ENCODE results near the gene CISD1.

CISD1 gene

GRCh38 chr10:58305821-58306220 is 36.9 kb downstream of the CISD1 start:
- TF ChIP-seq SIN3A (IDR thresholded peaks at IDR 0.05; ENCODE audit: borderline replicate concordance, insufficient read depth, low read length): no peak
- TF ChIP-seq, protein P1, sequence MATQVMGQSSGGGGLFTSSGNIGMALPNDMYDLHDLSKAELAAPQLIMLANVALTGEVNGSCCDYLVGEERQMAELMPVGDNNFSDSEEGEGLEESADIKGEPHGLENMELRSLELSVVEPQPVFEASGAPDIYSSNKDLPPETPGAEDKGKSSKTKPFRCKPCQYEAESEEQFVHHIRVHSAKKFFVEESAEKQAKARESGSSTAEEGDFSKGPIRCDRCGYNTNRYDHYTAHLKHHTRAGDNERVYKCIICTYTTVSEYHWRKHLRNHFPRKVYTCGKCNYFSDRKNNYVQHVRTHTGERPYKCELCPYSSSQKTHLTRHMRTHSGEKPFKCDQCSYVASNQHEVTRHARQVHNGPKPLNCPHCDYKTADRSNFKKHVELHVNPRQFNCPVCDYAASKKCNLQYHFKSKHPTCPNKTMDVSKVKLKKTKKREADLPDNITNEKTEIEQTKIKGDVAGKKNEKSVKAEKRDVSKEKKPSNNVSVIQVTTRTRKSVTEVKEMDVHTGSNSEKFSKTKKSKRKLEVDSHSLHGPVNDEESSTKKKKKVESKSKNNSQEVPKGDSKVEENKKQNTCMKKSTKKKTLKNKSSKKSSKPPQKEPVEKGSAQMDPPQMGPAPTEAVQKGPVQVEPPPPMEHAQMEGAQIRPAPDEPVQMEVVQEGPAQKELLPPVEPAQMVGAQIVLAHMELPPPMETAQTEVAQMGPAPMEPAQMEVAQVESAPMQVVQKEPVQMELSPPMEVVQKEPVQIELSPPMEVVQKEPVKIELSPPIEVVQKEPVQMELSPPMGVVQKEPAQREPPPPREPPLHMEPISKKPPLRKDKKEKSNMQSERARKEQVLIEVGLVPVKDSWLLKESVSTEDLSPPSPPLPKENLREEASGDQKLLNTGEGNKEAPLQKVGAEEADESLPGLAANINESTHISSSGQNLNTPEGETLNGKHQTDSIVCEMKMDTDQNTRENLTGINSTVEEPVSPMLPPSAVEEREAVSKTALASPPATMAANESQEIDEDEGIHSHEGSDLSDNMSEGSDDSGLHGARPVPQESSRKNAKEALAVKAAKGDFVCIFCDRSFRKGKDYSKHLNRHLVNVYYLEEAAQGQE (IDR thresholded peaks at IDR 0.05; ENCODE audit: insufficient read depth in 1 of 2, low read depth in 2 of 2, low read length in 2 of 2): no peak
- TF ChIP-seq FOXP2 (optimal IDR thresholded peaks at IDR 0.05; ENCODE audit: borderline replicate concordance, extremely low read depth, extremely low read length, insufficient read depth): no peak
- TF ChIP-seq TAF1 (IDR thresholded peaks at IDR 0.05; ENCODE audit: borderline replicate concordance, insufficient read depth, low read length): no peak
- no peak for TF ChIP-seq POLR2AphosphoS5 (IDR thresholded peaks at IDR 0.05; ENCODE audit: low read depth, low read length)

DNA sequence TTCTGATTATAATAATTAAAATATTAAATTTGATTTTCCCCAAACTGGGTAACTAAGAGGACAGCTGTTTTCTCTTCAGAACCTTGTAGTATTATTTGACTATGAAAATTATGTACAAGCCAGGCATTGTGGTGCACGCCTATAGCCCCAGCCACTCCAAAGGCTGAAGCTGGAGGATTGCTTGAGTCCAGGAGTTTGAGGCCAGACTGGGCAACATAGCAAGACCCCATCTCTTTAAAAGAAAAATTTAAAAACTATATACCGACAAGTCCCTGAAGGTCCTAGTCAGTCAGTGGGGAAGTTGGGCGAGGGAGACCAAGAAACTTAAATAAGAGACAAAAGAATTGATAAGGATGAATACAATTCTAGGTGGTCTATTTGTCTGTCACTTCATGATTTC is 38.7 kb downstream of the CISD1 start:
- TF ChIP-seq FOXP2 (optimal IDR thresholded peaks at IDR 0.05; ENCODE audit: borderline replicate concordance, extremely low read depth, extremely low read length, insufficient read depth): no peak
- TF ChIP-seq, protein P1 (IDR thresholded peaks at IDR 0.05; ENCODE audit: insufficient read depth in 1 of 2, low read depth in 2 of 2, low read length in 2 of 2): no peak
- no peak for TF ChIP-seq POLR2AphosphoS5 (IDR thresholded peaks at IDR 0.05; ENCODE audit: low read depth, low read length)
- TF ChIP-seq SIN3A (IDR thresholded peaks at IDR 0.05; ENCODE audit: borderline replicate concordance, insufficient read depth, low read length): no peak
- TF ChIP-seq TAF1 (IDR thresholded peaks at IDR 0.05; ENCODE audit: borderline replicate concordance, insufficient read depth, low read length): no peak

DNA sequence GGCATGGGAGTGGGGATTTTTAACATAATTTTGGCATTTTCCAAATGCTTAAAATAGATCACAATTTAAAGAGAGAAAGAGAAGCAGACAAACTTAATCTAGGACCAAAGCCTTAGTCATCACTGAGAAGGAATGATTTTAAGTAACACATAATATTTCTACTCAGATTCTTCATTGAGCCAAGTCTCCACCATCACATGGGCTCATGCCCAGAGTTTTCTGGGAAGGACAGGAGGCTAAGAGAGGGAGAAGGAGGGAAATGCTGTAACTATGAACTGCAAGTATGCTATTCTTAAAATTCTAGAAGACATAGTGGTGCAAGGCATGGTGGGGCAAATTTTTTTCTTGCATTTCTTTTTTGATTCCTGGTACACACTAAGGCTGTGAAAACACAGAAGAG is 42.1 kb downstream of the CISD1 start:
- TF ChIP-seq SIN3A (IDR thresholded peaks at IDR 0.05; ENCODE audit: borderline replicate concordance, insufficient read depth, low read length) (no peak), FOXP2 (optimal IDR thresholded peaks at IDR 0.05; ENCODE audit: borderline replicate concordance, extremely low read depth, extremely low read length, insufficient read depth) (no peak), POLR2AphosphoS5 (IDR thresholded peaks at IDR 0.05; ENCODE audit: low read depth, low read length) (no peak), TAF1 (IDR thresholded peaks at IDR 0.05; ENCODE audit: borderline replicate concordance, insufficient read depth, low read length) (no peak)
- TF ChIP-seq, protein P1 (IDR thresholded peaks at IDR 0.05; ENCODE audit: insufficient read depth in 1 of 2, low read depth in 2 of 2, low read length in 2 of 2): no peak

GRCh38 chr10:58316874-58317273 is 47.9 kb downstream of the CISD1 start:
- TF ChIP-seq POLR2AphosphoS5 (IDR thresholded peaks at IDR 0.05; ENCODE audit: low read depth, low read length) (no peak), SIN3A (IDR thresholded peaks at IDR 0.05; ENCODE audit: borderline replicate concordance, insufficient read depth, low read length) (no peak), FOXP2 (optimal IDR thresholded peaks at IDR 0.05; ENCODE audit: borderline replicate concordance, extremely low read depth, extremely low read length, insufficient read depth) (no peak), TAF1 (IDR thresholded peaks at IDR 0.05; ENCODE audit: borderline replicate concordance, insufficient read depth, low read length) (no peak)
- TF ChIP-seq, protein P1 (IDR thresholded peaks at IDR 0.05; ENCODE audit: insufficient read depth in 1 of 2, low read depth in 2 of 2, low read length in 2 of 2): no peak

GRCh38 chr10:58318346-58318745 is 49.4 kb downstream of the CISD1 start:
- TF ChIP-seq FOXP2 (optimal IDR thresholded peaks at IDR 0.05; ENCODE audit: borderline replicate concordance, extremely low read depth, extremely low read length, insufficient read depth) (no peak), POLR2AphosphoS5 (IDR thresholded peaks at IDR 0.05; ENCODE audit: low read depth, low read length) (no peak), TAF1 (IDR thresholded peaks at IDR 0.05; ENCODE audit: borderline replicate concordance, insufficient read depth, low read length) (no peak), SIN3A (IDR thresholded peaks at IDR 0.05; ENCODE audit: borderline replicate concordance, insufficient read depth, low read length) (no peak)
- TF ChIP-seq, protein P1 (IDR thresholded peaks at IDR 0.05; ENCODE audit: insufficient read depth in 1 of 2, low read depth in 2 of 2, low read length in 2 of 2): no peak
